DMS114 treated with DMSO at 0.1 percent for 48 hours (cell line): ENCODE measurements around the gene MYH15.
"Not testable (repeated sequence)": the region's sequence is repeated elsewhere in the genome, so short reads cannot be mapped to it uniquely, and the experiment has no call there.

Source experiments
- DNase-seq: peaks from one replicate; lab custom pipeline; 2025; ENCODE audit not compliant: unreplicated experiment; lab: John Stamatoyannopoulos, UW

The MYH15 gene

DNA sequence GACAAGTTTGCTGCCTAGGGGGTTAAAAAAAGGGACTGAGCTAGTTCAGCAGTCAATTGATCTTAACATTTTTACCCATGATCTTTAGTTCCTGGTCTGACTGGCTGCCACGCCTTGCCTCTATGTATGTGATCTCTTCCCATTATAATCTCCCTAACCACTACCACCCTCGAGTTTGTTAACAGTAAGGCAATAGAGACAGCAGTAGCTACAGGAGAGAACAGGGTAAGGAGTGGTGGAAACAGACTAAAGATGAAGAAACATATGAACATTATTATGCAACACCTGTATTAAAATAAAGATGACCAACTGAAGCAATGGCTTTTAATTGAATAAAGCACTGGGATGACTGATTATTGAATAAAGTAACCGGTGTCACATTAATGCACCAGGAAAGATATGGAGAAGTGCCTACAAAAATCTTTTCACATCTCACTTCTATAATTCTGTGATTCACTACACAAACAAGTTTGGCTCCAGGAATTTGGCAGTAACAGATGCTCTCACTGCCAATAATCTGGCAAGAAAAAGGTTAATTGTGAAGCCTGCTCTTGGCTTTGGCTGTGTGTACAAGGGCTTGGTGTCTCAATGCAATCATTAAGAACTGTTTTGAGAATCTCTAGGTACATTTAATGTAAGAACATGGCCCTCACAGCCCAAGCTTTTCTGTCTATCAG, 118.3 kb downstream of the MYH15 start:
- DNase-seq: no peak

DNA sequence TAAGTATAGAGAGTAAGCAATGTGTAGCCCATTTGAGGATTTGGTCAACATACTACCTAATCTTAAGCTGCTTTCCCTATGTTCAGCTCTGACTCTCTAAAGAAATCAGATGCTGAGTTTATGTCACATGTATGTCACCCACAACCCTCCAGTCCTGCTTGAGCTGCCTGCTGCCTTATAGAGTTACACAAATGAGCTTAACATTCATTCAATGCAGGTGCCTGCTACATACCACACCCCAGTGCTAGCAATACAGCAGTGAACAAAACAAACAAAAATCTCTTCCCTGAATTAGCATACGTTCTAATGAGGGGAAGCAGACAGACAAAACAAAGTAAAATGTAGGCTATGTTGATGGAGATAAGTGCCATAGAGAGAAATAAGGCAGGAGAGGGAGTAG, 121.0 kb downstream of the MYH15 start:
- DNase-seq: no peak

DNA sequence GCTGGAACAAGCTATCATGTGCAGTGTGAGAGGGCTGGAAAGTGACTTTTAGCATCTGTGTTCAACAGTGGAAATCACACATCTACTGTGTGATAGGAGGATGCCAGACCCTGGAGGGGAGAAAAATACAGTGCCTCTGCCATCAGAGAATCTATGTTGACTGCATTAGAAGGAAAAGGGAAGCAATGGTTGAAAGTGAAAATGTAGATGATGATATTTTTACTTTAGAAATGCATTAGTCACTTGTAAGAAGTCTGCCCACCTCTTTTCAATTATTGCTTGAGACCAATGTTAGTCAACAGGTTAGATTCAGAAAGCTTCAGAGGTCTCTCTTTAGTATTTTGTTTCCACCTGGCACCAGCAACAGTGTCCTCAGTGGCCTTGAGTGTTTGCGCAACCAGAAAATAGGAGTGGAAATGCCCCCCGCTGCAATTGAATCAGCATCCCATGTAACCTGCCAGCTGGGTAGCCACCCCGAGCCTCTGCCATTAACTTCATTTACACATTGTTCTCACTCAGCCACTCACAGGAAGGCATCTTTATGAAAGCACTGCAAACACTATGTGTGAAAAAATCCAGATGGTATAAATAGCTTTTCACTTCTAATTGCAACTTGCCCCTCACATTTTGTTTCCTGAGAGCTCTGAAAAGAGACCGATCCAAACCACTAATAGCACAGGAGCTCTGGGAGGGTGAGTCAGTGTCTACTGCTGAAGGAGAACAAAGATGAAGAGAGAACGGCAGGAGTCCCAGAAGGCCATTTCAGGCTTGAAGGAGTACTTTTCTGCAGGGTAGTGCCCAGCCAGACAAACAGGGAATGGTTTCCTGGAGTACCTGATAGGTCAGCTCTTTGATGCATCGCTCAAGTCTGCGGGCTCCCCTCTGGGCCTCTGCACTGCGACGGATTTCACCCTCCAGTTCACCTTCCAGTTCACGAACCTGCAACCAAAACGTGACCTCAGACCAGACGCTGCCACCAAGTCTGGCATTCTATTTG, 122.0 kb downstream of the MYH15 start:
- DNase-seq: no peak

DNA sequence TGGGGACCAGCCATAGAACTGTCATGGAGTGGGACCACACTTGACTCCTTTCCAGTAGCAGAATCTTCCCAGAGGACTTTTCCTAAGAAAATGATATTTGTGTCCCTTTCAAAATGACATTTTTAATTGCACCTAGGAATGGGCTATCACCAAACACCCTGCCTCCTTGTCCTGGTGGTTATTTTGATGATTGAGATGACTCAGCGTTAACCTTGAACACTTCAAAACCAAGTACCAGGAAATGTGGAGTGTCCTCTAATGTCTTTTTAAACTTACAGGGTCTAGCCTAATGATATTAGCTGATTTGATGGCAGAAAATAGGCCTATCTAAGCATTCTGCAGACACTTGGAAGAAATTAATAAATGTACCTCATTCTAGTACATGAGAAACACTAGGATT, 123.3 kb downstream of the MYH15 start:
- no peak for DNase-seq

DNA sequence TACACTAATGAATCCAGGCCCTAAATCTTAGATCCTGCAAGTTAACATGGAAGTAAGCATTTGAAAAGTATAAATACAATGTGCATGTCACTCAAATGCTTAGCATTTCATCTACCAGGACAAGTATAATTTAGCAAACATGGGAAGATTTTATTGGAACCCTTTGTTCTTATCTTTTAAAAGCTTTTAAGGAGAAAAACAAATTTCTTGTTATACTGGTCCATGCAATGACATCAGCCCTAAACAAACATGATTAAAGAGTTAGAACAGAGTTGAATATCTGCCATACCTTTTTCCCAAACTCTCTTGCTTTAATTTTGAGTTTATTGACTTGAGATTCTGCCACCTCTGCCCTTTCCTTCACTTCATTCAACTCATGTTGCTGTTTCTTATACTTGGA, 127.1 kb downstream of the MYH15 start:
- DNase-seq: no peak

DNA sequence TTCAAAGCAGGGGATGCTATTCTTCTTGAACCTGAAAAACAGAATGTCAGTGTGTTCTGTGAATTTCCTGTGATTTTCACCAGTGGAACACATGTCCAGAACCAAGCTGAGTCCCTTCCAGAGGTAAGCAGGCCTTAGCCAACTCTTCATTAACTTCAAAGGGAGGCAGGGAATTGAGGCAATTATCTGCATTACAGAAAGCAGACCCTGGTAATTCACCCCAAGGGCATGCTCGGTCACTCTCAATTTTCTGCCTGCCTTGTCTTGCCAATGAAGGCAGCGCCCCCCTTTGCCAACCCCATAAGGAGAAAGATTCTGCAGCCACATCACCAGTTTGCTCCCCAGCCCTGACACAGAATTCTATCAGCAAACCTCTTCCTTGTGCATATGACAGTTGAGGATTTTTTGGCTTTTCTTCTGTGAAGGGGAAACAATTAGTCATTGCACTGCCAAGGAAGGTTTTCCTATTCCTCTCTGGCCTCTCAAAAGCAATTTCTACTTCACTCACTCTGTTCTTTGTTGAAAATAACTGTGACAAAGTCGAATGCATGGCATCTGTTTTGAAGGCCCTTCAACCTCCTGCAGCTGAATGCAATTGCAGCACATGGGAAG, 128.8 kb downstream of the MYH15 start:
- no peak for DNase-seq

DNA sequence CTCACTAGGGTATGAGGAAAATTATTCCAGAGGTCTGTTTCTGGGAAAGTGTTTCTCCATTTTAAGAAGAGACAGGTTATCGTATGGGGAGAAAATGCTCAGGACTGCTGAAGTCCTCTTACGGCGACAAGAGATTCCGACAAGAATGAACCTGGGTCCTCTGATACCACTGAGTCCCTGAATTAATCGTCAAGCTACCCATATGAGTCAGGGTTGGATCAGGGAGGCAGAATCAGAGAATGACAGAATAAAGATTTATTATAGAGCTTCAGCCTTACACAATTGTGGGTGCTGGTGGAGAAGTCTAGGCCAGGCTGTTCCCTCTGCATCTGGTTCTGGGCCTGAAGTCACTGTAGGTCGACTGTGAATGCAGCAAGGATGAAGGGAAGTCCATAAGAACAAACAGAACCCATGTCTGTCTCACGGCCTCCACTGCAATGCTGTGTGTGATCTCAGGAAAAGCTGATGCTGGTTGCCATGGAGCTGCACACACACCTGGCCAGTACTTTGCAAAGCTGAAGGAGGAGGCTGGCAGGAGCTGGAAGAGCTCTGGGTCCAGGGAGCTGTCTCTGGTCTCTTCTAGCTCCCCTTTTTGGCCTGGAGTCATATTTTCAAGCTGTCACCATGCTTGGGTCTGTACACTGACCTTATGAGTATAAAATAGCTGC, 130.1 kb downstream of the MYH15 start:
- DNase-seq: no peak

DNA sequence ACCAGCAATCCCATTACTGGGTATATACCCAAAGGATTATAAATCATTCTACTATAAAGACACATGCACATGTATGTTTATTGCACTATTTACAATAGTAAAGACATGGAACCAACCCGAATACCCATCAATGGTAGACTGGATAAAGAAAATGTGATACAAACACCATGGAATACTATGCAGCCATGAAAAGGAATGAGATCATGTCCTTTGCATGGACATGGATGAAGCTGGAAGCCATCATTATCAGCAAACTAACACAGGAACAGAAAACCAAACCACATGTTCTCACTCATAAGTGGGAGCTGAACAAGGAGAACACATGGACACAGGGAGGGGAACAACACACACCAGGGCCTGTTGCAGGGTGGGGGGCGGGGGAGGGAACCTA, 131.4 kb downstream of the MYH15 start:
- DNase-seq: not testable (repeated sequence)

DNA sequence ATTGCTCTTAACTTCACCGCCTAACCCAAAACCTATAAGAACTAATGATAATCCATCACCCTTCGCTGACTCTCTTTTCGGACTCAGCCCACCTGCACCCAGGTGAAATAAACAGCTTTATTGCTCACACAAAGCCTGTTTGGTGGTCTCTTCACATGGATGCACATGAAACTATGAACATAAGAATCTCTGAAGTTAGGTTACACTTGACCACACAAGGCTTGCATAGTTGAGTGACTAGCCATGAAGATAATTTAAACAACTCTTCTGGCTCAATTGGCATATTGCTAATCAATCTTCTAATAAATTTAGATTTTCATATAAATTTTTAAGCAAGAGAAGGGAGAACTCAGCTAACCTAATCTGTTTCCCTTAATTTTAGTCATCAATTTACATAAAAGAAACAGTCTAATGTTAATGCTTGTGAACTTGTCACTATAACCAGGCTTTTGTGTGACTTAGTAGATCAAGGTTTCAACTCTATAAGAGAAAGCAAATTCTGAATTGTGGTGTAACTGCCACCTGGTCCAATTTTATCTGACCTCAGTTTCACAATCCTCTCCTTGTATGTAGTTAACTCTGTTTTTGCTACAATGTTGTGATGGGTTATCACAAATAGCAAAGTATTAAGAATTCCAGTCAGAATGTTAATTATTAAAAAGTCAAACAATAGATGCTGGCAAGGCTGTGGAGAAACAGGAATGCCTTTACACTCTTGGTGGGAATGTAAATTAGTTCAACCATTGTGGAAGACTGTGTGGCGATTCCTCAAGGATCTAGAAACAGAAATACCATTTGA, 132.0 kb downstream of the MYH15 start:
- DNase-seq: no peak

DNA sequence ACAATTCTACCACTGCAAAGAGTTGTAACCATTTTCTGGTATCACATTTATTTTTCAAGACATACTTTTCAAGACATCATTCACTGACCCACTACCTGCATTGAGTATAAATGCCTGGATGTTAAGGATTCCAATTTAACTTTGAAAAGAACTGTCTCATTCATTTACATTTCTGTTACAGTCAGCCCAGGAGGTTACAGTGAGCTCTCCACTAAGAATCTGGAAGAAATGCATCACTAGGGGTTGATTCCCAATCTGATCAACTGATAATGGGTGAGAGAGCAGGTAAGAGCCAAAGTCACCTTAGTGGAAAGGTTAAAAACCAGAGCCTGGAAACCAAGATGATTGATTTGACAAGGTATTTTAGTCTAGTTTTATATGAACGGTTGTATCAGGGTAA, 133.0 kb downstream of the MYH15 start:
- DNase-seq: no peak

DNA sequence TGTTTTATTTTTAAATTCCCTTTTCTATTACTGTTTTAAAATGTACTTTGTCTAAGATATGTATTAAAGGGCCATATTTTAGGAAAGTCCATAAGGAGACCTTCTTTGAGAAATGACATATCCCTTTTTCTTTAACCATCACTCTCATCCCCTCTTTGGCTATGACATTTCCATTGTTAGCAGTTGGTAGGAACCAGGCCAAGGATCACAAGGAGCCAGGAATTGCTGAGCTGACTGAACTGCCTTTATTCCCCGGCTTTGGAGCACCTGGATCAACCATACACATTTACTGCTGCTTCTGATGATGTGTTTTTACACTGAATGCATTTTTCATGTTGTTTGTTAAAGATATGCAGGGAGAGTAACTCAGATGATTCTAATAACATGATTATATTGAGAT, 134.4 kb downstream of the MYH15 start:
- no peak for DNase-seq

DNA sequence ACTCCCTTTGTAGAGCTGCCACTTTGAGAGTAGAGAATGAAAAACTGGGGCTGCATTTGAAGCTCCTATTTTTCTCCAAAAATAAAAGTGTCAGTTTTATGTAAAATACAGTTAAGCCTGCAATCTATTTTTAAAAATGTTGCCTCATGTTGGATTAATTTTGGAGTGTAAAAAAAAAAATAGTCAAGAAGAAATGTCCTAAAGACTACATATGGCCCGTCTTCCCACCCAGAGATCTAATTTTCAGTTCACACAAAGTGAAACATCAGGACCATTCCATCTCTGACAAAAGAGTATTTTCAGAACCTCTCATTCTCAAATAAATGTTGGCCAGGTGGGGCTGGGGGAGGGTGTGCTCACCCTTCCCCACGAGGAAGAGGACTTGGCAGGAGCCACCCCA, 151.4 kb downstream of the MYH15 start:
- DNase-seq: no peak

DNA sequence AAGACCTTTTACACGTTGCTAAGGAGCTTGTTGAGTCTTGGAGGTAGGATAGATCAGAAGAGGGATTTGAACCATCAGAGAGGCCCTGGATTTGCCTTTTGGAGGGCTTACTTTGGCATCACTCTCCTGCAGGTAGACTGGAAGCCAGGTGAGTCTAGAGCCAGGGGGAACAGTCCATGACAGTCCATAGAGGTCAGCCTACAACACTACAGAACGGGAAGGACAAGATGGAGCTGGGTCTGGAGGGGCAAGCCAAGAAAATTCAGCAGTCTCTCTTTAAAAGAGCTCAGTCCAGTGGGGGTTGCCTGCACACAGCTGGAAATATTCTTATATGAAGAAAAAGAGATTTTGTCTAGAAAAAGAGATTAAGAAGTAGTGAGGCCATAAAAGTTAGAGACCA, 153.4 kb downstream of the MYH15 start:
- no peak for DNase-seq

DNA sequence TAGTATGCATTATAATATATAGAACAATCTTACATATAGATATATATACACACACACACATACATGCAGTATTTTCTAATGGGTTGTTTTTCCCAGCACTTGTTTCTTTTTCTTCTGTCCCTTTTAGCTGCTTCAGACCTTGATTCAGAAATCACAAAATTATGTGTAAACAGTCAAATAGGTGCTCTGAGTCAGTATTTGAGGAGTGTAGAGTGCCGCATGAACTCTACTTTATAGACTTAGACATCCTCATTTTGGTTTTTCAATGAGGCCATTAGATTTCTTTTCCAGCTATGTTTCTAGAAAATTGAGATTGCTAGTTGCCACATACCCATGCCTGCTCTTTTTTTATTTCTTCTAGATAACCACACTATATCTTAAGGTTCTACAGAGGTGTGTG, 155.8 kb downstream of the MYH15 start:
- no peak for DNase-seq

DNA sequence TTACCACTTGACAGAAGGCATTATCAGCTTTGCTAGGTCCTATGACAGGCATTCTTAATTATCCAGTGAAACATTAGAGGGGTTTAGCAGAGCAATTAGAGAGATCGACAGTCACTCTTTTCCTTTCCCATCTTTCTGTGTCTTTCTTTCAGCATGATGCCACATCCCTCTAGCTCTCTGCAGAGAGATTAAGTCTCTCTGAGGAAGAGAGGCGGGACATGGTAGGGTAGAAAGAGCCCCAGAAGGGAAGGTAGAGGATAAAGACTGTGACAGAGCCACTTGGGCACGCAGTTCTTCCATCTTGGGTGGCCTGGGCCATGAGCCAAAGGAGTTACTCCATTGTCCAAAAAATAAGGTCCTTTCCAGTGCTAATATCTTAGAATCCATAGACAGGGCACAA, 158.2 kb downstream of the MYH15 start:
- DNase-seq: no peak

DNA sequence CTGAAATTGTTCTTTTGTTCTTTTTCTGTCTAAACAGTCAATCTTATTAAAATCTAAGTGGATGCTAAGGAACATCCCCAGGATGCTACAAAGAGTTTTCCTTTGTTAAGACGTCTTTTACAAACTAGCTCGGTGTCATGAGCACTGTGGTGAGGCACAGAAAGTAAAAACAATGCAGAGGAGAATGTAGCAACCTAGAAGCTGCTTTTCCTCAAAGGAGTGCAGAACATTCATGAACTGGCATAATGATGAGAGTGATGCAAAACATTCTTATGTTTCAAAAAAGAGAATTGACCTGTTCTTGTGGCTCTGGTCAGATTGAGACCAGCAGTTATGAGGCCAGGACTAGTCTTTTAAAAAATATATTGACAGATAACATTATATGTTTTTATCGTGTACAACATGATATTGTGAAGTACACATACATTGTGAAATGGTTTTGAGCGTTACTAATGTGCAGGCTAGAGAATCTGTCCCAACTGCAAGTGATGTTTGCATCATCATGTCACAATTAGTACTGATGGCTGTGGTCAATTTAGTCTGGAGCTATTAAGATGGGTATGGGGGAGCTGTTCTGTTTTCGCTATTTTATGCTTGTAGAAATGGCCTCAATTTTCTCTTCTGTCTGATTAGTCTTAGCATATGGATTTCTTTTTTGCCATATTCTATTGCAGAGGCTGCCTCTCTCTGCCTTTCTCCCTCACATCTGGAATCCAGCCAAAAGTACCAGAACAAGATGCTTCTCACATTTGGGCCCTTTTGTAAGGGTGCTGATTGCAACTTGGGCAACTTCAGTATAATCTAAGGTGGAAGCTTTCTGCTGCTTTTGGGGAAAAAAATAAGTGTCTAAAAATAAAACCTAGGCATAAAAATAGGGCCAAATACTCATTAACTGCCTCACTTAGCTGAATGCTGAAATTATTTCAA, 163.8 kb downstream of the MYH15 start:
- no peak for DNase-seq

DNA sequence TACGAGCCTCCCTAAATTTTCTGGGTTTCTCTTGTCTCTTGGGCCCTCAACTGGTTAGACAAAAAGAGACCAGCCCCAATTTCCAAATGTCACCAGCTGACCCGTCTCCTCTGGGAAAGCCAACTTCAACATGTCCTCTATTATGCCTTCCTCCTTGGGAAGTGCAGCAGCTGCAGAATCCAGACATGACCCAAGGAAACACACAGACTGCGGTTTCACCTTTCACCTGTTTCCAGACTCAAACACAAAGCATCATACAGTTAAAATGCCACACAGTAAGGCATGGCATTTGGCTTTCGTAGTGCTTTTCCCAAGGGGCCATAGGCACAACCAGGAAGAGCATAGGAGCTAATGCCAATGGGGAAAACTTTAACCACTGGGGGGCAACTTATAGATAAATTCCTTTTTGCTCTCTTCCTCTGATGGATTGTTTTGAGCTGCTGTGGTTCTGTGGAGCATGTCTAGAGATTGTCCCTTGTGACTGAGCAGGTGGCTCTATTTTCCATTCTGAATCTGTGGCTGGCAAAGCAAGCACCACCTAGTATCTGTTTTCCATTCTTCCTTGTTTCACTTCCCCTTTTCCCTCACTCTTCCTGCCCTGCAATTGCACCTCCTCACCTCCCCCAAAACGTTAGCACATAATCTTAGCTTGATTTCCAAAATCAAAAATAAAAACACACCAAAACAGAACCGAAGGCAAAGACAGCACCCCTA, 164.7 kb downstream of the MYH15 start:
- no peak for DNase-seq

DNA sequence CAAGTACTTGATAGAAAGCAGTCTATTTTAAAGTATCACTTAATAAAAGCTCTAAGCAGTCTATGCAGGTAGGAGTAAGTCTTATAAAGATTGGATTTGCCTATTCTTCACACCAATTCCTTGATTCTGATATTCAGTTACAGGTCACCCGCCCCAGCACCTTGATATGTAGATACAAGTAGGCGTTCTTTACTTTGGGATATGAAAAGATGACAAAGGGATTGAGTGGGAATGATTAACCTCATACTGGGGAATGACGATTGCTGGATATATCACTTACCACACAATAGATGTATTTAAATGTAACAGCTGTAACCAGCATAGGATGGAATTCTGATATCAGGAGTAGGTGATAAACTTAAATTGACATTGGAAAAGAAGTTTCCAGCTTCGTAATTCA, 166.9 kb downstream of the MYH15 start:
- DNase-seq: no peak
